Caco-2 (cell line): ENCODE results near the gene EPS8L2. TPM values are rescaled to one million over a fixed set of nuclear protein-coding genes. Genes with fewer than 3 reads are reported as not detected.

Experiments
- BruUV-seq: library from RNA; stranded (reverse); fragments of 400-500 nt; replicated peaks from 2 replicates; lab custom pipeline; 2021; lab: Mats Ljungman, UMichigan
- CTCF ChIA-PET: fragments of 300-600 bp; sonication (Branson Sonifier 250); formaldehyde crosslinking; loops from one replicate; lab custom pipeline; 2022; ENCODE audit warnings: antibody characterized with exemption; lab: Charles Lee
- POLR2A ChIA-PET: fragments of 300-600 bp; sonication (Branson Sonifier 250); formaldehyde crosslinking; loops from one replicate; lab custom pipeline; 2022; ENCODE audit warnings: antibody characterized with exemption; lab: Charles Lee
- DNase-seq, 2 experiments: peaks; one replicate each; pipeline versions ENCODE4 v3.0.0 to v3.0.0-alpha.2; 2020 to 2022
- H3K27me3 ChIP-seq: replicated peaks from 2 replicates; pipeline ENCODE4 v1.6.0; 2011; ENCODE audit warnings: low read length; ENCODE audit not compliant: control insufficient read depth, insufficient read depth
- H3K36me3 ChIP-seq: 2 replicates; pipeline ENCODE4 v1.5.1; 2011; ENCODE audit warnings: low read length; ENCODE audit not compliant: control insufficient read depth, insufficient read depth
- H3K4me1 ChIP-seq: fragments of 250-450 bp; sonication (Bioruptor Pico); 2 replicates; pipeline ENCODE4 v1.5.1; 2020; ENCODE audit warnings: mild to moderate bottlenecking
- H3K4me3 ChIP-seq: 2 replicates; pipeline ENCODE4 v1.5.1; 2011; ENCODE audit warnings: low read depth, mild to moderate bottlenecking, control low read depth, low read length
- H3K9me3 ChIP-seq: fragments of 250-450 bp; sonication (Bioruptor Pico); 2 replicates; pipeline ENCODE4 v1.5.1; 2020; ENCODE audit warnings: mild to moderate bottlenecking, moderate library complexity
- H3K27ac Mint-ChIP-seq: one replicate; pipeline ENCODE4 v1.8.0; 2022; ENCODE audit warnings: mixed read lengths; ENCODE audit not compliant: unreplicated experiment
- H3K27me3 Mint-ChIP-seq: one replicate; pipeline ENCODE4 v1.8.0; 2022; ENCODE audit warnings: mixed read lengths; ENCODE audit not compliant: insufficient read depth, unreplicated experiment
- H3K36me3 Mint-ChIP-seq: one replicate; pipeline ENCODE4 v1.8.0; 2022; ENCODE audit warnings: mild to moderate bottlenecking, mixed read lengths; ENCODE audit not compliant: insufficient read depth, unreplicated experiment
- H3K4me1 Mint-ChIP-seq: one replicate; pipeline ENCODE4 v1.8.0; 2022; ENCODE audit warnings: low read depth, mixed read lengths; ENCODE audit not compliant: unreplicated experiment
- H3K4me3 Mint-ChIP-seq: one replicate; pipeline ENCODE4 v1.8.0; 2022; ENCODE audit warnings: mild to moderate bottlenecking, moderate library complexity, mixed read lengths; ENCODE audit not compliant: unreplicated experiment
- H3K9me3 Mint-ChIP-seq: one replicate; pipeline ENCODE4 v1.8.0; 2022; ENCODE audit warnings: mixed read lengths; ENCODE audit not compliant: unreplicated experiment
- CTCF ChIP-seq, 2 experiments: fragments of 200-600 bp in 1 of 2; IDR thresholded peaks; 1 replicate in 1 of 2; 2 replicates in 1 of 2; pipeline versions ENCODE4 v1.5.1 to v1.8.0; 2011 to 2022; ENCODE audit warnings: antibody characterized with exemption in 1 of 2, control low read depth in 1 of 2, inconsistent platforms in 1 of 2, low read depth in 1 of 2, low read length in 1 of 2, mild to moderate bottlenecking in 1 of 2, moderate library complexity in 1 of 2; ENCODE audit not compliant: insufficient read depth in 1 of 2, severe bottlenecking in 1 of 2, unreplicated experiment in 1 of 2
- intact Hi-C: fragments of 100-400 bp; cut with micrococcal nuclease; formaldehyde crosslinking; loops from one replicate; pipeline ENCODE4 v1.10.0; 2022; ENCODE audit not compliant: unreplicated experiment
- total RNA-seq: library from RNA; stranded (reverse); gene quantifications from 2 replicates; pipeline ENCODE4 v1.2.3, GENCODE V29; 2022

EPS8L2 gene
- total RNA-seq, 1 experiment from 2014 or later: 224 TPM

DNA sequence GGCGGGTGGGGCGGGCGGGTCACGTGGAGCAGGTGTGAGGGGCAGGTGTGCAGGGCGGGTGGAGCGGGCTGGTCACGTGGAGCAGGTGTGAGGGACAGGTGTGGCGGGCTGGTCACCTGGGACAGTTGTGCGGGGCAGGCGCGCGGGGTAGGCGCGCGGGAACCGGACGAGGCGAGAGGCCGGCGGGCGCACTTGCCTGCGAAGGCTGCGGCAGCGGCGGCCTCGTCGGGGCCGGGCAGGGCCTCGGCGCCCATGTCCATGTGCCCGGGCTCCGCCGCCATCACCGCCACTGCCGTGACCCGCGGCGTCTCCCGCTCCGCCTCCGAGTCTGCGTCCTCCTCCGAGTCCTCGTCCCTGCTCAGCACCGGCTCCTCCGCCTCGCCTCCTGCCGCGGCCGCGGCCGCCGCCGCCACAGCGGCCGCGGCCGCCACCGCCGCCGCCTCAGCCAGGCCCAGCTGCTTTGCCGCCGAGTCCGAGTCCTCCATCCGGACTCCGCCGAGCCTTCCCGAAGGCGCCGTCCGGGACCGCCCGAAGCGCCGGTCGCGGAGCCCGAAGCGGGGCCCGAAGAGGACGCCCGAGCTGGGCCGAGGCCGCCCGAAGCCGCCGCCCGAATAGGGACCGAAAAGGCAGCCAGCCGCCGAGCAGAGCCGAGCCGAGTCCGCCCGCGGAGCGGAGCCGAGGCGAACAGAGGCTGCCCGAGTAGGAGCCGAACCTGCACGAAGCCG lies 11.3 kb upstream of the EPS8L2 start, which contains the start of gene DEAF1:
TSS of gene DEAF1 (minus strand) at position 660 of the 725 bp plus-strand sequence. CDS start at position 485, 175 bp downstream.
- Mint-ChIP-seq H3K9me3 (no peaks in the 10 kb centered on the region), H3K27me3 (no peaks in the 10 kb centered on the region), H3K4me3 (peak within 1 kb of the TSS; percentile 86), H3K27ac (peak within 1 kb of the TSS; percentile 97), H3K4me1 (peaks cover 15% of the 10 kb centered on the region), H3K36me3 (peaks cover 57% of the 10 kb centered on the region)
- POLR2A ChIA-PET: interaction anchor here (0.5 to 2.5 kb wide), 9 partner anchors 11 to 126 kb away, joined by 3 to 32 read pairs (median 5); partner anchors contain the start of genes EPS8L2, PHRF1, RPLP2 and TALDO1
- H3K4me1 ChIP-seq: peaks cover 10% of the 10 kb centered on the region
- CTCF ChIA-PET: interaction anchor here (0.5 to 2.6 kb wide), 4 partner anchors 12 to 155 kb away, joined by 3 to 10 read pairs (median 4); no protein-coding TSS in a partner anchor
- intact Hi-C loops: loop anchor here (10.0 kb wide), 1 partner anchor 130 kb away; the partner anchor contains the start of genes LMNTD2 and RASSF7
- BruUV-seq: no TSS peak
- H3K36me3 ChIP-seq: peaks cover 3% of the 10 kb centered on the region; the same call in 1 of the 2 replicates
- H3K9me3 ChIP-seq: no peaks in the 10 kb centered on the region
- no peaks in the 10 kb centered on the region for H3K27me3 ChIP-seq
- peak; percentile 98 to 99 for DNase-seq
- TF ChIP-seq CTCF (IDR thresholded peaks at IDR 0.05; ENCODE audit: insufficient read depth in 1 of 2, low read depth in 1 of 2, low read length in 1 of 2, severe bottlenecking in 1 of 2, unreplicated experiment in 1 of 2): no peak
- H3K4me3 ChIP-seq: peak within 1 kb of the TSS; percentile 97

DNA sequence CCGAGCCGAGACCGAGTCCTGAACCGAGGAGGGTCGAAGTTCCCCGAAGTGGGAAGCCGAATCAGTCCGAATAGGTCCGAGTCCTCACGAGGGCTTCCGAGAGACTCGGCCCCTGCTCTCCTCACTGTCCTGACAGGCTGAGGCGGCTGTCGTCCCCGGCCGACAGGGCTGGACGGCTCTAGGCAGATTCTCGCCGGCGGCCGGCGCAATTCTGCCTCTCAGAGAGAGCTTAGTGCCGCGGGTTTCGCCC lies 10.8 kb upstream of the EPS8L2 start:
- no peaks in the 10 kb centered on the region for H3K9me3 ChIP-seq
- CTCF ChIA-PET: interaction anchor here (0.6 to 2.6 kb wide), 6 partner anchors 9 to 157 kb away, joined by 4 to 10 read pairs (median 5); no protein-coding TSS in a partner anchor
- Mint-ChIP-seq H3K9me3 (no peaks in the 10 kb centered on the region), H3K27me3 (no peaks in the 10 kb centered on the region), H3K36me3 (peaks cover 62% of the 10 kb centered on the region), H3K4me3 (peak overlapping the region; percentile 86), H3K4me1 (peaks cover 15% of the 10 kb centered on the region), H3K27ac (peak overlapping the region; percentile 97)
- no TSS peak for BruUV-seq
- H3K27me3 ChIP-seq: no peaks in the 10 kb centered on the region
- no peak for TF ChIP-seq CTCF (IDR thresholded peaks at IDR 0.05; ENCODE audit: insufficient read depth in 1 of 2, low read depth in 1 of 2, low read length in 1 of 2, severe bottlenecking in 1 of 2, unreplicated experiment in 1 of 2)
- POLR2A ChIA-PET: interaction anchor here (0.5 to 2.5 kb wide), 6 partner anchors 10 to 127 kb away, joined by 3 to 32 read pairs (median 6); partner anchors contain the start of genes EPS8L2, PHRF1, RPLP2 and TALDO1
- no peak for DNase-seq
- peaks cover 2% of the 10 kb centered on the region; the same call in 1 of the 2 replicates for H3K36me3 ChIP-seq
- H3K4me1 ChIP-seq: peaks cover 10% of the 10 kb centered on the region
- intact Hi-C loops: loop anchor here (10.0 kb wide), 1 partner anchor 130 kb away; the partner anchor contains the start of genes LMNTD2 and RASSF7
- H3K4me3 ChIP-seq: peak overlapping the region; percentile 97

- Mint-ChIP-seq H3K27me3 (no peaks in the 10 kb centered on the region), H3K9me3 (no peaks in the 10 kb centered on the region), H3K4me1 (peaks cover 15% of the 10 kb centered on the region), H3K4me3 (peak within 1 kb of the TSS; percentile 86), H3K36me3 (peaks cover 66% of the 10 kb centered on the region), H3K27ac (peak within 1 kb of the TSS; percentile 97)
- CTCF ChIA-PET: interaction anchor here (0.6 to 2.6 kb wide), 13 partner anchors 9 to 157 kb away, joined by 3 to 10 read pairs (median 4); no protein-coding TSS in a partner anchor
- peaks cover 10% of the 10 kb centered on the region for H3K4me1 ChIP-seq
- no peak for TF ChIP-seq CTCF (IDR thresholded peaks at IDR 0.05; ENCODE audit: insufficient read depth in 1 of 2, low read depth in 1 of 2, low read length in 1 of 2, severe bottlenecking in 1 of 2, unreplicated experiment in 1 of 2)
- BruUV-seq: no TSS peak
- H3K36me3 ChIP-seq: peaks cover 3% of the 10 kb centered on the region; the same call in 1 of the 2 replicates
- intact Hi-C loops: loop anchor here (1.0 to 10.0 kb wide), 2 partner anchors 28 to 131 kb away; partner anchors contain the start of genes LMNTD2 and RASSF7
- H3K4me3 ChIP-seq: peak within 1 kb of the TSS; percentile 97
- DNase-seq: peak; percentile 98 to 99
- H3K27me3 ChIP-seq: no peaks in the 10 kb centered on the region
- H3K9me3 ChIP-seq: no peaks in the 10 kb centered on the region
- POLR2A ChIA-PET: interaction anchor here (0.5 to 2.5 kb wide), 10 partner anchors 10 to 159 kb away, joined by 3 to 32 read pairs (median 3); partner anchors contain the start of genes EPS8L2, PHRF1, RPLP2 and TALDO1
These were observed 10.3 kb upstream of the EPS8L2 start, which contains the start of gene TMEM80 for GRCh38 chr11:695538-696248. TMEM80 (plus strand) TSS chr11:695816; CDS start chr11:695828, 12 bp downstream.
